ENCODE results near the gene FAM168A. TPM values are rescaled to one million over a fixed set of nuclear protein-coding genes. Genes with fewer than 3 reads are reported as not detected.
A peak's percentile ranks its signal among the peaks of the same experiment; 100 is the strongest.

Gene FAM168A
- total RNA-seq, 1 donor, result 28.2 TPM

DNA sequence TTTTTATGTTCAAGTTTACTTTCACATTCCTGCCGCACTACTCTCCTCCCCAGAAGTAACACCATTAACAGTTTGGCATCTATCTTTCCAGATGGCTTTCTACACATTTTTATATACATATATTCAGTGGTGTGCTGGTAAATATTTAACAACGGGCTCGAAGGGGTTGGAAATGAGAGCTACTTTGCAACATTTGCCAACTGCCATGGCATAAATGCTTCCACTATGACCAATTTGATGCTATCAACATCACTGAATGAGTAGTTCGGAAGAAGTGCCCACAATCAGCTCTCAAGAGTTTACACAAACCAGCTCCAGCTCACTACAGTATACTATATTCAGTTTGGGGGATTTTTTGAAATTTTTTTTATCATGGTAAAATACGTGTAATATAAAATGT, 166.5 kb downstream of the FAM168A start:
- no peaks in the 10 kb centered on the region for H3K9me3 ChIP-seq (ENCODE audit: low read depth, low read length)
- no peak overlapping the region for H3K4me2 ChIP-seq (ENCODE audit: insufficient read depth, low read length)
- peaks cover 26% of the 10 kb centered on the region for H3K4me1 ChIP-seq (ENCODE audit: insufficient read depth, low read length)

DNA sequence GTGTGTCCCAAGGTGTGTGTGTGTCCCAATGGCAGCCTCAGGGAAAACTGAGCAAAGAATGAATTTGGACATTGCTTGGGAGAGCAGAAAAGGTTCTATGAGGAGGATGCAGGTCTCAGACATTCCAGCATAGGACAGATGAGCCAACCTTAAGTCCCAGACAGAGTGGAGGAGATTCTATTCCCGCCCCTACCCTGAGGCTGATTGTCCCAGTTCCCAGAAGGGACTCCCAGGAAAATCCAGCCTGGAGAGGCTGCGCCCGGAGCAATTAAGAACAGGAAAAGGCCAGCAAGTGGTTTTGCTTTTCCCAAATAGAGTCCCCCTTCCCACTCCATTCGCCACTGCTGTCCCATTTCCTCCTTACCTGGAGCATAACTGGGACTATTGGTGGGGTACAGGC, 167.6 kb downstream of the FAM168A start:
- Histone ChIP-seq H3K27ac (ENCODE audit: low read depth, low read length) (peak overlapping the region; percentile 60), H3K27me3 (ENCODE audit: insufficient read depth, low read length) (no peaks in the 10 kb centered on the region), H3K4me2 (ENCODE audit: insufficient read depth, low read length) (no peak overlapping the region), H2AFZ (ENCODE audit: low read length) (no peak overlapping the region), H3K4me3 (ENCODE audit: insufficient read depth, low read length) (no peak overlapping the region), H4K20me1 (ENCODE audit: insufficient read depth, low read length) (no peaks in the 10 kb centered on the region), H3K4me1 (ENCODE audit: insufficient read depth, low read length) (peaks cover 30% of the 10 kb centered on the region), H3K36me3 (ENCODE audit: insufficient read depth, low read length) (no peaks in the 10 kb centered on the region), H3K9me3 (ENCODE audit: low read depth, low read length) (no peaks in the 10 kb centered on the region), H3K79me2 (ENCODE audit: insufficient read depth, low read length) (peaks cover 5% of the 10 kb centered on the region)
- TF ChIP-seq CTCF (IDR thresholded peaks at IDR 0.05; ENCODE audit: extremely low read depth, low read depth, low read length), result no peak
- no peak for DNase-seq (ENCODE audit: insufficient read length, low spot score, missing footprints)

More for the DNA sequence above, 166.5 kb downstream of the FAM168A start:
- Histone ChIP-seq H3K27me3 (ENCODE audit: insufficient read depth, low read length) (no peaks in the 10 kb centered on the region), H3K4me3 (ENCODE audit: insufficient read depth, low read length) (no peak overlapping the region), H3K27ac (ENCODE audit: low read depth, low read length) (no peak overlapping the region), H3K36me3 (ENCODE audit: insufficient read depth, low read length) (no peaks in the 10 kb centered on the region), H4K20me1 (ENCODE audit: insufficient read depth, low read length) (no peaks in the 10 kb centered on the region), H3K79me2 (ENCODE audit: insufficient read depth, low read length) (peaks cover 5% of the 10 kb centered on the region), H2AFZ (ENCODE audit: low read length) (no peak overlapping the region)
- no peak for DNase-seq (ENCODE audit: insufficient read length, low spot score, missing footprints)
- TF ChIP-seq CTCF (IDR thresholded peaks at IDR 0.05; ENCODE audit: extremely low read depth, low read depth, low read length), result no peak

DNA sequence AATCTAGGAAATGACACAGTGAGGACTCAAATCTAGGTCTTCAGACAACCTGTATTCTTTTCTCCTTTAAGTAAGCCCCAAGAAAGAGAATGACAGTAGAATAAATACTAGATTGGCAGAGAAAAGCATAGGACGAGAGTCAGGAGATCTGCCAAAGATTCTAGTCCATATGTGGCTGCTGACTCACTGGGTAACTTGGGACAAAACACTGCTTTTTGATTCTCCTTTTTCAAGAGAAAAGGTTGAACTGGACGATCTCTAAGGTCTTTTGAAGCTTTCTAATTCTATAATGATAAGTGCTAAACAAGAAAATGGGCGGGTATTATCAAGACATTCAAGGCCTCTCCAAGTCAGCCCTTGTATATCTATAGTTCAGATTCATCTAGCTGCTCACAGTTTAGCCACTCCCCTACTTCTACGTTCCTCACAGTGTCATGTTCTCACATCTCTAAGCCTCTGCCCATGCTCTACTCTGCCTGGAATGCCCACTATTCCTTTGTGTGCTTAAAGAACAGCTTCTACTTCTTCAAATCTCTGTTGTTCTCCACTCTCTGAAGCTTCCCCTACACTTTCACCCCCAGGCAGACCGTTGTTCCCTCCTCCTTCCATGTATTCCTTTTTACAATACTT, 168.7 kb downstream of the FAM168A start:
- peak overlapping the region; percentile 9 for H2AFZ ChIP-seq (ENCODE audit: low read length)
- peak overlapping the region; percentile 60 for H3K27ac ChIP-seq (ENCODE audit: low read depth, low read length)
- no peaks in the 10 kb centered on the region for H3K9me3 ChIP-seq (ENCODE audit: low read depth, low read length)
- H3K4me1 ChIP-seq (ENCODE audit: insufficient read depth, low read length), result peaks cover 30% of the 10 kb centered on the region
- peak overlapping the region; percentile 39 for H3K4me2 ChIP-seq (ENCODE audit: insufficient read depth, low read length)
- DNase-seq (ENCODE audit: insufficient read length, low spot score, missing footprints), result peak; percentile 81
- no peak for TF ChIP-seq CTCF (IDR thresholded peaks at IDR 0.05; ENCODE audit: extremely low read depth, low read depth, low read length)
- H3K4me3 ChIP-seq (ENCODE audit: insufficient read depth, low read length), result no peak overlapping the region
- no peaks in the 10 kb centered on the region for H3K36me3 ChIP-seq (ENCODE audit: insufficient read depth, low read length)
- H3K79me2 ChIP-seq (ENCODE audit: insufficient read depth, low read length), result peaks cover 5% of the 10 kb centered on the region
- no peaks in the 10 kb centered on the region for H4K20me1 ChIP-seq (ENCODE audit: insufficient read depth, low read length)
- H3K27me3 ChIP-seq (ENCODE audit: insufficient read depth, low read length), result no peaks in the 10 kb centered on the region

- H3K27ac ChIP-seq (ENCODE audit: low read depth, low read length), result peak overlapping the region; percentile 60
- no peaks in the 10 kb centered on the region for H4K20me1 ChIP-seq (ENCODE audit: insufficient read depth, low read length)
- H3K36me3 ChIP-seq (ENCODE audit: insufficient read depth, low read length), result no peaks in the 10 kb centered on the region
- H3K4me3 ChIP-seq (ENCODE audit: insufficient read depth, low read length), result no peak overlapping the region
- TF ChIP-seq CTCF (IDR thresholded peaks at IDR 0.05; ENCODE audit: extremely low read depth, low read depth, low read length), result no peak
- no peaks in the 10 kb centered on the region for H3K9me3 ChIP-seq (ENCODE audit: low read depth, low read length)
- H3K4me1 ChIP-seq (ENCODE audit: insufficient read depth, low read length), result peaks cover 30% of the 10 kb centered on the region
- peaks cover 5% of the 10 kb centered on the region for H3K79me2 ChIP-seq (ENCODE audit: insufficient read depth, low read length)
- H3K4me2 ChIP-seq (ENCODE audit: insufficient read depth, low read length), result peak overlapping the region; percentile 39
- no peak overlapping the region for H2AFZ ChIP-seq (ENCODE audit: low read length)
- H3K27me3 ChIP-seq (ENCODE audit: insufficient read depth, low read length), result no peaks in the 10 kb centered on the region
- DNase-seq (ENCODE audit: insufficient read length, low spot score, missing footprints), result no peak
Observed at GRCh38 chr11:73428699-73429098, 169.2 kb downstream of the FAM168A start.

Measured in osteoblast (primary cell).